Nephron progenitor cell (in vitro differentiated cells): Measurements from ENCODE around the gene CYTH1.

ENCODE experiments used
- DNase-seq: peaks from one replicate; pipeline ENCODE4 v3.0.0; 2021
- H3K27ac Mint-ChIP-seq: 2 replicates; pipeline ENCODE4 v1.8.0; 2021; ENCODE audit warnings: mild to moderate bottlenecking, moderate library complexity, mixed read lengths
- H3K27me3 Mint-ChIP-seq: 2 replicates; pipeline ENCODE4 v1.8.0; 2021; ENCODE audit warnings: mild to moderate bottlenecking, low read depth, mixed read lengths; ENCODE audit not compliant: poor library complexity
- H3K36me3 Mint-ChIP-seq: 2 replicates; pipeline ENCODE4 v1.8.0; 2021; ENCODE audit warnings: low read depth, mixed read lengths
- H3K4me1 Mint-ChIP-seq: 2 replicates; pipeline ENCODE4 v1.8.0; 2021; ENCODE audit warnings: mixed read lengths
- H3K4me3 Mint-ChIP-seq: 2 replicates; pipeline ENCODE4 v1.8.0; 2021; ENCODE audit warnings: mild to moderate bottlenecking, moderate library complexity, mixed read lengths
- H3K9me3 Mint-ChIP-seq: 2 replicates; pipeline ENCODE4 v1.8.0; 2021; ENCODE audit warnings: mild to moderate bottlenecking, moderate library complexity, mixed read lengths
- CTCF ChIP-seq: fragments of 200-600 bp; sonication (generic); IDR thresholded peaks from 2 replicates; pipeline ENCODE4 v1.5.0; 2021; ENCODE audit warnings: antibody characterized with exemption

CYTH1 gene

GRCh38 chr17:78641666-78642065, 140.4 kb downstream of the CYTH1 start:
- TF ChIP-seq CTCF, result no peak
- H3K4me3 Mint-ChIP-seq, result no peak overlapping the region
- peaks cover 19% of the 10 kb centered on the region for H3K27me3 Mint-ChIP-seq
- no peak overlapping the region for H3K27ac Mint-ChIP-seq
- H3K36me3 Mint-ChIP-seq, result no peaks in the 10 kb centered on the region
- no peaks in the 10 kb centered on the region for H3K9me3 Mint-ChIP-seq
- DNase-seq, result no peak
- H3K4me1 Mint-ChIP-seq, result peaks cover 5% of the 10 kb centered on the region

DNA sequence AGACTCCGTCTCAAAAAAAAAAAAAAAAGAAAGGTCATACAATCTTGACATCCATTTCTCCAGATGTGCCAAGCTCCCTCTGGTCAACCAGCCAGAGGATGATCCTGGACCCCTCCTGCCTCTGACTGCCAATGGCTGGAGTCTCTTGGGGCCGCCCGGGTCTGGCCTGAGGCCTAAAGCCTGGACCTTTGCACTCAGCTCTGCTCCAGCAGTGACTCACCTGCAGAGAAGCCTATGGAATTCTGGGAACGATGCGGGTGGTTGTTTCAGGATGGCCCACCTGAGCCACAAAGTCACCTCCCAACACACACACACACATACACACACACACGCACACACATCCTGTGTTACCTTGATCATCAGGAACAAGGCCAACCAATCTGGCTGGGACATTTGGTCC, 140.8 kb downstream of the CYTH1 start:
- TF ChIP-seq CTCF, result no peak
- peaks cover 5% of the 10 kb centered on the region for H3K4me1 Mint-ChIP-seq
- no peak overlapping the region for H3K4me3 Mint-ChIP-seq
- H3K27ac Mint-ChIP-seq, result no peak overlapping the region
- DNase-seq, result no peak
- no peaks in the 10 kb centered on the region for H3K36me3 Mint-ChIP-seq
- H3K27me3 Mint-ChIP-seq, result peaks cover 19% of the 10 kb centered on the region
- H3K9me3 Mint-ChIP-seq, result no peaks in the 10 kb centered on the region

DNA sequence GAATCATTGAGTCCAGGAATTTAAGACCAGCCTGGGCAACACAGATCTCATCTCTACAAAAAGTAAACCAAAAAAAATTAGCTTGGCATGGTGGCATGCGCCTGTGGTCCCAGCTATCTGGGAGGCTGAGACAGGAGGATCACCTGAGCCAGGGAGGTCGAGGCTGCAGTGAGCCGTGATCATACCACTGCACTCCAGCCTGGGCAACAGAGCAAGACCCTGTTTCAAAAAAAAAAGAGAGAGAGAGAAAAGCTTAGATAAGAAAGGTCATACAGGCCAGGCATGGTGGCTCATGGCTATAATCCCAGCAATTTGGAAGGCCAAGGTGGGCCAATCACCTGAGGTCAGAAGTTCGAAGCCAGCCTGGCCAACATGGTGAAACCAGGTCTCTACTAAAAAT, 141.4 kb downstream of the CYTH1 start:
- Mint-ChIP-seq H3K4me3 (no peak overlapping the region), H3K4me1 (peaks cover 1% of the 10 kb centered on the region), H3K27me3 (peaks cover 19% of the 10 kb centered on the region), H3K9me3 (no peaks in the 10 kb centered on the region), H3K36me3 (no peaks in the 10 kb centered on the region), H3K27ac (no peak overlapping the region)
- TF ChIP-seq CTCF, result no peak
- DNase-seq, result no peak

- Mint-ChIP-seq H3K36me3 (no peaks in the 10 kb centered on the region), H3K27ac (no peak overlapping the region), H3K4me3 (no peak overlapping the region)
Measured at GRCh38 chr17:78637643-78638420, 144.2 kb downstream of the CYTH1 start.

GRCh38 chr17:78637146-78637545, 144.9 kb downstream of the CYTH1 start:
- Mint-ChIP-seq H3K27me3 (peaks cover 26% of the 10 kb centered on the region), H3K36me3 (no peaks in the 10 kb centered on the region), H3K4me1 (no peaks in the 10 kb centered on the region), H3K27ac (no peak overlapping the region), H3K4me3 (no peak overlapping the region), H3K9me3 (no peaks in the 10 kb centered on the region)
- no peak for DNase-seq
- TF ChIP-seq CTCF, result no peak

More at GRCh38 chr17:78637643-78638420, 144.2 kb downstream of the CYTH1 start:
- no peaks in the 10 kb centered on the region for H3K4me1 Mint-ChIP-seq
- peaks cover 26% of the 10 kb centered on the region for H3K27me3 Mint-ChIP-seq
- H3K9me3 Mint-ChIP-seq, result no peaks in the 10 kb centered on the region
- no peak for DNase-seq
- no peak for TF ChIP-seq CTCF

GRCh38 chr17:78634154-78634553, 147.9 kb downstream of the CYTH1 start:
- Mint-ChIP-seq H3K36me3 (no peaks in the 10 kb centered on the region), H3K27ac (no peak overlapping the region), H3K9me3 (no peaks in the 10 kb centered on the region), H3K4me3 (no peak overlapping the region), H3K4me1 (peaks cover 18% of the 10 kb centered on the region), H3K27me3 (peaks cover 25% of the 10 kb centered on the region)
- TF ChIP-seq CTCF, result no peak
- no peak for DNase-seq
